GM23338 (cell line): ENCODE results near the gene TMEM200A. TPM values are rescaled to one million over a fixed set of nuclear protein-coding genes. Genes with fewer than 3 reads are reported as not detected.

Source experiments
- ATAC-seq: fragments of 200-7000 bp; cut with Tn5 transposase; 3 replicates; pipeline ENCODE4 v1.9.1; 2020
- DNase-seq: peaks from one replicate; pipeline ENCODE4 v3.0.0-alpha.2; 2015; ENCODE audit warnings: low spot score
- H2AFZ ChIP-seq: fragments of 200-600 bp; sonication (generic); 2 replicates; pipeline ENCODE4 v1.8.0; 2016; ENCODE audit warnings: antibody characterized with exemption, mild to moderate bottlenecking, moderate library complexity
- H3F3A ChIP-seq: fragments of 200-600 bp; sonication (generic); replicated peaks from 2 replicates; pipeline ENCODE4 v1.8.0; 2017; ENCODE audit warnings: antibody characterized with exemption, mixed run types, low read depth
- H3K27ac ChIP-seq: fragments of 200-600 bp; sonication (generic); 2 replicates; pipeline ENCODE4 v1.6.1; 2016; ENCODE audit warnings: low read depth
- H3K27me3 ChIP-seq: fragments of 200-600 bp; sonication (generic); 2 replicates; pipeline ENCODE4 v1.8.0; 2016; ENCODE audit warnings: mild to moderate bottlenecking, mixed run types, moderate library complexity; ENCODE audit not compliant: insufficient read depth
- H3K36me3 ChIP-seq: fragments of 200-600 bp; sonication (generic); 2 replicates; pipeline ENCODE4 v1.8.0; 2016; ENCODE audit warnings: mild to moderate bottlenecking; ENCODE audit not compliant: insufficient read depth
- H3K4me1 ChIP-seq: fragments of 200-600 bp; sonication (generic); 2 replicates; pipeline ENCODE4 v1.8.0; 2016; ENCODE audit warnings: mild to moderate bottlenecking, moderate library complexity; ENCODE audit not compliant: insufficient read depth
- H3K4me2 ChIP-seq: fragments of 200-600 bp; sonication (generic); 2 replicates; pipeline ENCODE4 v1.7.1; 2017; ENCODE audit warnings: mixed run types
- H3K4me3 ChIP-seq: fragments of 200-600 bp; sonication (generic); 2 replicates; pipeline ENCODE4 v1.6.1; 2016; ENCODE audit warnings: mixed run types
- H3K79me2 ChIP-seq: fragments of 200-600 bp; sonication (generic); replicated peaks from 2 replicates; pipeline ENCODE4 v1.8.0; 2017; ENCODE audit warnings: mild to moderate bottlenecking; ENCODE audit not compliant: insufficient read depth
- H3K9me2 ChIP-seq: fragments of 200-600 bp; sonication (generic); 2 replicates; pipeline ENCODE4 v1.8.0; 2017; ENCODE audit not compliant: insufficient read depth
- H4K20me1 ChIP-seq: fragments of 200-600 bp; sonication (generic); replicated peaks from 2 replicates; pipeline ENCODE4 v1.8.0; 2017; ENCODE audit warnings: mild to moderate bottlenecking; ENCODE audit not compliant: insufficient read depth
- H3K27ac Mint-ChIP-seq: 2 replicates; pipeline ENCODE4 v1.8.0; 2020; ENCODE audit warnings: inconsistent platforms, mild to moderate bottlenecking, moderate library complexity, mixed read lengths
- H3K27me3 Mint-ChIP-seq: 3 replicates; pipeline ENCODE4 v1.8.0; 2022; ENCODE audit warnings: low read depth, mild to moderate bottlenecking, moderate library complexity, mixed read lengths, inconsistent platforms; ENCODE audit not compliant: insufficient read depth, poor library complexity
- H3K36me3 Mint-ChIP-seq: 3 replicates; pipeline ENCODE4 v1.8.0; 2021; ENCODE audit warnings: low read depth, mild to moderate bottlenecking, inconsistent platforms, moderate library complexity, mixed read lengths
- H3K4me1 Mint-ChIP-seq: 3 replicates; pipeline ENCODE4 v1.8.0; 2020; ENCODE audit warnings: mild to moderate bottlenecking, inconsistent platforms, mixed read lengths
- H3K4me3 Mint-ChIP-seq: 3 replicates; pipeline ENCODE4 v1.8.0; 2021; ENCODE audit warnings: moderate library complexity, mild to moderate bottlenecking, inconsistent platforms, mixed read lengths
- H3K9me3 Mint-ChIP-seq: 3 replicates; pipeline ENCODE4 v1.8.0; 2020; ENCODE audit warnings: moderate library complexity, mild to moderate bottlenecking, inconsistent platforms, mixed read lengths
- CREB1 ChIP-seq: fragments of 250-450 bp; sonication (Bioruptor Pico); IDR thresholded peaks from 2 replicates; pipeline ENCODE4 v1.5.0; 2020; ENCODE audit warnings: low read depth, mild to moderate bottlenecking, moderate library complexity
- ETS1 ChIP-seq: IDR thresholded peaks from 2 replicates; pipeline ENCODE4 v1.6.1; 2016; ENCODE audit warnings: antibody characterized with exemption
- EZH2 ChIP-seq: fragments of 200-600 bp; sonication (generic); IDR thresholded peaks from one replicate; pipeline ENCODE4 v1.8.0; 2017; ENCODE audit warnings: antibody characterized with exemption, mild to moderate bottlenecking, low read depth; ENCODE audit not compliant: unreplicated experiment
- EZH2phosphoT487 ChIP-seq: fragments of 200-600 bp; sonication (generic); IDR thresholded peaks from one replicate; pipeline ENCODE4 v1.8.1; 2018; ENCODE audit warnings: antibody characterized with exemption; ENCODE audit not compliant: unreplicated experiment
- JUNB ChIP-seq: IDR thresholded peaks from one replicate; pipeline ENCODE4 v1.6.1; 2016; ENCODE audit warnings: antibody characterized with exemption; ENCODE audit not compliant: unreplicated experiment
- NANOG ChIP-seq: IDR thresholded peaks from 2 replicates; pipeline ENCODE4 v1.6.1; 2016; ENCODE audit warnings: antibody characterized with exemption, borderline replicate concordance
- STAT1 ChIP-seq: IDR thresholded peaks from one replicate; pipeline ENCODE4 v1.6.1; 2016; ENCODE audit warnings: antibody characterized with exemption; ENCODE audit not compliant: unreplicated experiment
- ZNF114 ChIP-seq: fragments of 250-450 bp; sonication (Bioruptor Pico); IDR thresholded peaks from 2 replicates; pipeline ENCODE4 v1.5.0; 2020; ENCODE audit warnings: mild to moderate bottlenecking, moderate library complexity
- ZNF331 ChIP-seq: fragments of 250-450 bp; sonication (Bioruptor Pico); IDR thresholded peaks from 2 replicates; pipeline ENCODE4 v1.5.0; 2020; ENCODE audit warnings: low read depth, mild to moderate bottlenecking, moderate library complexity
- ZNF462 ChIP-seq: fragments of 250-450 bp; sonication (Bioruptor Pico); IDR thresholded peaks from 2 replicates; pipeline ENCODE4 v1.5.0; 2020; ENCODE audit warnings: mild to moderate bottlenecking, moderate library complexity
- polyA plus RNA-seq: library from polyadenylated mRNA; unstranded; fragments of >200 nt; fragmentation: Nextera tagmentation; extraction: Ambion mirVana; gene quantifications from 2 replicates; pipeline ENCODE4 v1.2.1, GENCODE V29; 2016
- total RNA-seq: library from RNA; depleted of rRNA; stranded (reverse); fragments of >200 nt; shearing (Covaris generic); gene quantifications from 2 replicates; pipeline ENCODE4 v1.2.3, GENCODE V29; 2014

The TMEM200A gene
- total and polyA plus RNA-seq, 2 experiments from 2014 or later, result 7.1 to 22.7 TPM

- TF ChIP-seq ZNF462 (CRISPR knock-in tag) (no peak), ZNF331 (CRISPR knock-in tag) (no peak)
Observed at GRCh38 chr6:130324657-130325056, 41.2 kb upstream of the TMEM200A start (continued).

DNA sequence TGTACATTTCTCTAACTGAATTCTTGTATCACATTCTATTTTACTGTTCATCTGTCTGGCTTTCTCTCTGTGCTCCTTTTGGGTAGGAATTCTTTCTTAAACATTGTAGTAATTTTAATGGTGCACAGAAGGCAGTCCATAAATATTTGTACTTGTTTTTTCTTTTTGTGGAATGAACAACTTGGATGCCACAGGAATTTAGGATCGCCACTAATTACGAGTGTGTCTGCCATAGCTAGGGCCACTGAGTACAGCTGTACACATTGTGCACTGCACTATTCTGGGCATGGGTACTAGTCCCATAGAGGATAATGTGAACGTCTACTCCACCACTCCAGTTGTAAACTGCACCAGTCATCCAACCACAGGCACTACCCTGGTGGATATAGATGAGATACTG, 39.3 kb upstream of the TMEM200A start:
- Histone ChIP-seq H3K27me3 (no peaks in the 10 kb centered on the region), H4K20me1 (no peaks in the 10 kb centered on the region), H3F3A (no peaks in the 10 kb centered on the region), H3K4me3 (no peak overlapping the region), H3K36me3 (no peaks in the 10 kb centered on the region), H2AFZ (no peak overlapping the region), H3K27ac (no peak overlapping the region), H3K4me2 (no peak overlapping the region), H3K4me1 (no peaks in the 10 kb centered on the region), H3K9me2 (no peaks in the 10 kb centered on the region), H3K79me2 (no peaks in the 10 kb centered on the region)
- Mint-ChIP-seq H3K4me3 (no peak overlapping the region), H3K9me3 (peaks cover 3% of the 10 kb centered on the region; the same call in 1 of the 3 replicates), H3K27ac (no peak overlapping the region), H3K36me3 (no peaks in the 10 kb centered on the region), H3K27me3 (no peaks in the 10 kb centered on the region), H3K4me1 (no peaks in the 10 kb centered on the region)
- DNase-seq (no peak), ATAC-seq (no peak)
- TF ChIP-seq NANOG (no peak), JUNB (no peak), EZH2phosphoT487 (no peak), ZNF462 (CRISPR knock-in tag) (no peak), CREB1 (CRISPR knock-in tag) (no peak), ETS1 (no peak), ZNF331 (CRISPR knock-in tag) (no peak), ZNF114 (no peak), EZH2 (no peak), STAT1 (no peak)
